ENCODE results near the gene ITGB3. TPM values are rescaled to one million over a fixed set of nuclear protein-coding genes. Genes with fewer than 3 reads are reported as not detected.

The ITGB3 gene
- total RNA-seq, 1 donor: 22.0 TPM

DNA sequence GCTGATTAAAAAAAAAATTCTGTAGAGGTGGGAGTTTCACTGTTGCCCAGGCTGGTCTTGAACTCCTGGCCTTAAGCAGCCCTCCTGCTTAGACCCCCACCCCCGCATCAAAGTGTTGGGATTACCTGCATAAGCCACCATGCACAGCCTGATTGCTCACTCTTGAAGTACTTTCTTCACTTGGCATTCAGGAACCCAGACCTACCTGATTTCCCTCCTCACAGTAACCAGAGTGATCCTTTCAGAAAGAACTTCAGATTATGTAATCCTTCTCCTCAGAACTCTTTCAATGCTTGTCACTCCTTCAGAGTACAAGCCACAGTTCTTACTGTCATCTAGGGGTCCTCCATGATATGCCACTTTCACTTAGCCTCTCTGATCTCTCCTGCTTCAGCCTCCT is 71.5 kb downstream of the ITGB3 start:
- DNase-seq (ENCODE audit: low read depth): no peak
- TF ChIP-seq, protein P1, sequence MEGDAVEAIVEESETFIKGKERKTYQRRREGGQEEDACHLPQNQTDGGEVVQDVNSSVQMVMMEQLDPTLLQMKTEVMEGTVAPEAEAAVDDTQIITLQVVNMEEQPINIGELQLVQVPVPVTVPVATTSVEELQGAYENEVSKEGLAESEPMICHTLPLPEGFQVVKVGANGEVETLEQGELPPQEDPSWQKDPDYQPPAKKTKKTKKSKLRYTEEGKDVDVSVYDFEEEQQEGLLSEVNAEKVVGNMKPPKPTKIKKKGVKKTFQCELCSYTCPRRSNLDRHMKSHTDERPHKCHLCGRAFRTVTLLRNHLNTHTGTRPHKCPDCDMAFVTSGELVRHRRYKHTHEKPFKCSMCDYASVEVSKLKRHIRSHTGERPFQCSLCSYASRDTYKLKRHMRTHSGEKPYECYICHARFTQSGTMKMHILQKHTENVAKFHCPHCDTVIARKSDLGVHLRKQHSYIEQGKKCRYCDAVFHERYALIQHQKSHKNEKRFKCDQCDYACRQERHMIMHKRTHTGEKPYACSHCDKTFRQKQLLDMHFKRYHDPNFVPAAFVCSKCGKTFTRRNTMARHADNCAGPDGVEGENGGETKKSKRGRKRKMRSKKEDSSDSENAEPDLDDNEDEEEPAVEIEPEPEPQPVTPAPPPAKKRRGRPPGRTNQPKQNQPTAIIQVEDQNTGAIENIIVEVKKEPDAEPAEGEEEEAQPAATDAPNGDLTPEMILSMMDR (IDR thresholded peaks at IDR 0.05; ENCODE audit: insufficient read depth, low read length): no peak
- H3K4me3 ChIP-seq (ENCODE audit: low read depth, low read length): no peak overlapping the region

DNA sequence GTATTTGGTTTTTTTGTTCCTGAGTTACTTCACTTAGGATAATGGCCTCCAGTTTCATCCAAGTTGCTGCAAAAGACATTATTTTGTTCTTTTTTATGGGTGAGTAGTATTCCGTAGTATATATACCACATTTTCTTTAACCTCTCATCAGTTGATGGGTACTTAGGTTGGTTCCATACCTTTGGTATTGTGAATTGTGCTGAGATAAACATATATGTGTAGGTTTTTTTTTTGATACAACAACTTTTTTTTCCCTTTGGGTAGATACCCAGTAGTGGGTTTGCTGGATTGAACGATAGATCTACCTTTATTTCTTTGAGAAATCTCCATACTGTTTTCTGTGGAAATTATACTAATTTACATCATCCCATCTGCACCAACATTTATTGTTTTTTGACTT is 76.9 kb downstream of the ITGB3 start:
- no peak for DNase-seq (ENCODE audit: low read depth)
- no peak overlapping the region for H3K4me3 ChIP-seq (ENCODE audit: low read depth, low read length)
- TF ChIP-seq, protein P1 (IDR thresholded peaks at IDR 0.05; ENCODE audit: insufficient read depth, low read length): no peak

DNA sequence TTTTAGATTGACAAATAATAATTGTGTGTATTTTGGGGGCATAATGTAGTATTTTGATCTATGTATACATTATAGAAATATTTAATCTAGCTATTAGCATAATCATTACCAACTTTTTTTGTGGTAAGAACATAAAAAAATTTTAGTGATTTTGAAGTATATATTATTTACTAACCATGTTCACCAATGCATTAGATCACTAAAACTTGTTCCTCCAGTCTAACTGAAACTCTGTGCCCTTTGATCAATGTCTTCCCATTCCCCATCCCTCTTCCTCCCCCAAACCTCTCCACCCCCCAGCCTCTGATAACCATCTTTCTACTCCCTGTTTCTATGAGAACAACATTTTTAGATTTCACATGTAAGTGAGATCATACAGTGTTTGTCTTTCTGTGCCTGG is 78.7 kb downstream of the ITGB3 start:
- DNase-seq (ENCODE audit: low read depth): no peak
- no peak overlapping the region for H3K4me3 ChIP-seq (ENCODE audit: low read depth, low read length)
- TF ChIP-seq, protein P1 (IDR thresholded peaks at IDR 0.05; ENCODE audit: insufficient read depth, low read length): no peak

DNA sequence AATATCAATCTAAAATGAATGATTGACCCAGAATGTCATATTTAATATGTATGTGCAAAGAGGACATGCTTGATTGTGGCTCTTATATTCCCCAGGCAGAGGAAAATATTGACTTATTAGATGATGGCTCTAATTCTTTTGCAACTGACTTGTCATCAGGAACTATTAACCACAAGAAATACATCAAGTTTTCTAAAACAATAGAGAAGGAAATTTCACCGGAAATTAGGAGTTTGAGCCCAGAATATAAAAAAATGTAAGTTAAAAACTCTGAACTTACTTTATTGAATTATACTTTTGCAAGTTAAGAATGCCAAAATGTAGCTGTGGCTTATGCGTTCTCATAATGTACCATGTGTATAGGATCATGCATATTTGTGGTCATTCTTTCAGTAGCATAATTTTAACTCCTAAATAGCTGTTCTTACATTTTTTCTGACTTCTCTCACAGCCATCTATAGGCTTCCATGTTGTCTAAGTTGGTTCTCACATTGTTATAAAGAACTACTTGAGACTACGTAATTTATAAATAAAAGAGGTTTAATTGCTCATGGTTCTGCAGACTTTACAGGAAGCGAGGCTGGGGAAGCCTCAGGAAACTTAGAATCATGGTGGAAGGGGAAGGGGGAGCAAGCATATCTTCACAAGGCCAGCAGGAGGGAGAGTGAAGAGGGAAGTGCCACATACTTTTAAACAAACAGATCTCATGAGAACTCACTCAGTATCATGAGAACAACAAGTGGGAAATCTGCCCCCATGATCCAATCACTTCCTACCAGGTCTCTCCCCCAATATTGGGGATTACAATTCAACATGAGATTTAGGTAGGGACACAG is 81.7 kb downstream of the ITGB3 start:
- no peak for DNase-seq (ENCODE audit: low read depth)
- TF ChIP-seq, protein P1 (IDR thresholded peaks at IDR 0.05; ENCODE audit: insufficient read depth, low read length): no peak

DNA sequence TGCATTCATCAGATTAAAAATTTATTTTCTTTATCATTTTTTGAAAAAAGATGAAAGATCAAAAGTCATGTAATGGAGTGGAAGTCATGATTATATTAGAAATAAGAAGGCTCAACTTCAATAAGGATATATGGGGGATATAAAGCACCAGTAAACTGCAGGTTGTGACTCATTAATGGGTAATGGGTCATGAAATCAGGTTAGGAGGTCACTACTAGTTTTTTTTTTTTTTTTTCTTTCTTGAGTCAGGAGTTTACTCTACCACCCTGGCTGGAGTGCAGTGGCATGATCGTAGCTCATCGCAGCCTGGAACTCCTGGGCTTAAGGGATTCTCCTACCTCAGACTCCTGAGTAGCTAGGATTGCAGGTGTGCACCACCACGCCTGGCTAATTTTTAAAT is 84.4 kb downstream of the ITGB3 start:
- no peak overlapping the region for H3K4me3 ChIP-seq (ENCODE audit: low read depth, low read length)
- TF ChIP-seq, protein P1 (IDR thresholded peaks at IDR 0.05; ENCODE audit: insufficient read depth, low read length): no peak
- no peak for DNase-seq (ENCODE audit: low read depth)

More for the DNA sequence above, 81.7 kb downstream of the ITGB3 start:
- H3K4me3 ChIP-seq (ENCODE audit: low read depth, low read length): no peak overlapping the region

DNA sequence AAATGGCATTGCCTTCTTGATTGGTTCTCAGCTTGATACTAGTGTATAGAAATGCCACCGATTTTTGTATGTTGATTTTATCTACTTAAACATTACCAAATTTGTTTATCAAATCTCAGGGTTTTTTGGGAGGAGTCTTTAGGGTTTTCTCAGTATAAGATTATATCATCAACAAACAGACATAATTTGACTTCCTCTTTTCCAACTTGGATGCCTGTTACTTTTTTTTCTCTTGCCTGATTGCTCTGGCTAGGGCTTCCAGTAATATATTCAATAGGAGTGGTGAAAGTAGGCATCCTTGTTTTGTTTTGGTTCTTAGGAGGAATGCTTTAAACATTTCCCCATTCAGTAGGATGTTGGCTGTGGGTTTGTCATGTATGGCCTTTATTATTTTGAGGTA is 99.2 kb downstream of the ITGB3 start:
- DNase-seq (ENCODE audit: low read depth): no peak
- no peak overlapping the region for H3K4me3 ChIP-seq (ENCODE audit: low read depth, low read length)
- TF ChIP-seq, protein P1 (IDR thresholded peaks at IDR 0.05; ENCODE audit: insufficient read depth, low read length): no peak
